A549 (cell line): Measurements from ENCODE around the gene ADK.
"Not testable (repeated sequence)": the region's sequence is repeated elsewhere in the genome, so short reads cannot be mapped to it uniquely, and the experiment has no call there.

Source experiments
- CEBPB ChIP-seq, 2 experiments: fragments of >200 bp in 1 of 2; sonication (Bioruptor Twin) in 1 of 2; formaldehyde crosslinking in 1 of 2; IDR thresholded peaks; 2 replicates each; pipeline ENCODE4 v1.6.1; 2012 to 2016
- E2F6 ChIP-seq: IDR thresholded peaks from 2 replicates; pipeline ENCODE4 v1.6.1; 2012; ENCODE audit warnings: low read depth, borderline replicate concordance
- ESRRA ChIP-seq: fragments of 150-350 bp; IDR thresholded peaks from 2 replicates; pipeline ENCODE4 v1.6.1; 2014; ENCODE audit warnings: mild to moderate bottlenecking, low read length, borderline replicate concordance
- JUN ChIP-seq, 2 experiments: fragments of >200 bp; sonication (Bioruptor Twin); formaldehyde crosslinking; IDR thresholded peaks; 2 replicates in 1 of 2; 3 replicates in 1 of 2; pipeline ENCODE4 v1.6.1; 2016 to 2017
- KDM1A ChIP-seq: fragments of 200-600 bp; sonication (generic); IDR thresholded peaks from 2 replicates; pipeline ENCODE4 v1.6.1; 2016; ENCODE audit warnings: low read depth, mild to moderate bottlenecking
- MAZ ChIP-seq: fragments of 150-350 bp; IDR thresholded peaks from 2 replicates; pipeline ENCODE4 v1.6.1; 2014; ENCODE audit warnings: antibody characterized with exemption, low read depth, low read length, borderline replicate concordance
- POLR2A ChIP-seq: IDR thresholded peaks from 2 replicates; pipeline ENCODE4 v1.6.1; 2012; ENCODE audit warnings: mild to moderate bottlenecking, low read length
- REST ChIP-seq: fragments of 200-600 bp; sonication (generic); IDR thresholded peaks from 2 replicates; pipeline ENCODE4 v1.6.1; 2016; ENCODE audit warnings: antibody characterized with exemption, mild to moderate bottlenecking, moderate library complexity
- SMC3 ChIP-seq: fragments of >200 bp; sonication (Bioruptor Twin); formaldehyde crosslinking; IDR thresholded peaks from 3 replicates; pipeline ENCODE4 v1.6.1; 2018; ENCODE audit warnings: inconsistent platforms
- ZNF302 ChIP-seq: fragments of 250-450 bp; sonication (Bioruptor Pico); IDR thresholded peaks from 2 replicates; pipeline ENCODE4 v1.9.0; 2021; ENCODE audit warnings: inconsistent platforms, mild to moderate bottlenecking, moderate library complexity
- TF ChIP-seq, protein P1 (sequence below): fragments of >200 bp; sonication (Bioruptor Twin); formaldehyde crosslinking; IDR thresholded peaks from 3 replicates; pipeline ENCODE4 v1.5.1; 2016

DNA sequence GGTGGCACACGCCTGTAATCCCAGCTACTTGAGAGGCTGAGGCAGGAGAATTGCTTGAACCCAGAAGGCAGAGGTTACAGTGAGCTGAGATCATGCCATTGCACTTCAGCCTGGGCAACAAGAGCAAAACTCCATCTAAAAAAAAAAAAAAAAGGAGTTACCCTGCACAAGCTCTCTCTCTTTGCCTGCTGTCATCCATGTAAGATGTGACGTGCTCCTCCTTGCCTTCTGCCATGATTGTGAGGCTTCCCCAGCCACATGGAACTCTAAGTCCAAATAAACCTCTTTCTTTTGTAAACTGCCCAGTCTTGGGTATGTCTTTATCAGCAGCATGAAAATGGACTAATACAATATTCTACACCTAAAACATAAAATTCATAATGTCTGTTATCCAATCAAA lies 429.4 kb downstream of the ADK start:
- TF ChIP-seq E2F6; CEBPB (IDR thresholded peaks at IDR 0.05); ESRRA; SMC3; JUN (IDR thresholded peaks at IDR 0.05); KDM1A; POLR2A; MAZ; ZNF302 (CRISPR knock-in tag); REST: not testable (repeated sequence)
- TF ChIP-seq, protein P1, sequence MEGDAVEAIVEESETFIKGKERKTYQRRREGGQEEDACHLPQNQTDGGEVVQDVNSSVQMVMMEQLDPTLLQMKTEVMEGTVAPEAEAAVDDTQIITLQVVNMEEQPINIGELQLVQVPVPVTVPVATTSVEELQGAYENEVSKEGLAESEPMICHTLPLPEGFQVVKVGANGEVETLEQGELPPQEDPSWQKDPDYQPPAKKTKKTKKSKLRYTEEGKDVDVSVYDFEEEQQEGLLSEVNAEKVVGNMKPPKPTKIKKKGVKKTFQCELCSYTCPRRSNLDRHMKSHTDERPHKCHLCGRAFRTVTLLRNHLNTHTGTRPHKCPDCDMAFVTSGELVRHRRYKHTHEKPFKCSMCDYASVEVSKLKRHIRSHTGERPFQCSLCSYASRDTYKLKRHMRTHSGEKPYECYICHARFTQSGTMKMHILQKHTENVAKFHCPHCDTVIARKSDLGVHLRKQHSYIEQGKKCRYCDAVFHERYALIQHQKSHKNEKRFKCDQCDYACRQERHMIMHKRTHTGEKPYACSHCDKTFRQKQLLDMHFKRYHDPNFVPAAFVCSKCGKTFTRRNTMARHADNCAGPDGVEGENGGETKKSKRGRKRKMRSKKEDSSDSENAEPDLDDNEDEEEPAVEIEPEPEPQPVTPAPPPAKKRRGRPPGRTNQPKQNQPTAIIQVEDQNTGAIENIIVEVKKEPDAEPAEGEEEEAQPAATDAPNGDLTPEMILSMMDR: not testable (repeated sequence)
